ENCODE data around the gene CNMD.
A peak's percentile ranks its signal among the peaks of the same experiment; 100 is the strongest.

Gene CNMD

GRCh38 chr13:52765611-52766390, 26.2 kb upstream of the CNMD start:
- TF ChIP-seq, protein P1, sequence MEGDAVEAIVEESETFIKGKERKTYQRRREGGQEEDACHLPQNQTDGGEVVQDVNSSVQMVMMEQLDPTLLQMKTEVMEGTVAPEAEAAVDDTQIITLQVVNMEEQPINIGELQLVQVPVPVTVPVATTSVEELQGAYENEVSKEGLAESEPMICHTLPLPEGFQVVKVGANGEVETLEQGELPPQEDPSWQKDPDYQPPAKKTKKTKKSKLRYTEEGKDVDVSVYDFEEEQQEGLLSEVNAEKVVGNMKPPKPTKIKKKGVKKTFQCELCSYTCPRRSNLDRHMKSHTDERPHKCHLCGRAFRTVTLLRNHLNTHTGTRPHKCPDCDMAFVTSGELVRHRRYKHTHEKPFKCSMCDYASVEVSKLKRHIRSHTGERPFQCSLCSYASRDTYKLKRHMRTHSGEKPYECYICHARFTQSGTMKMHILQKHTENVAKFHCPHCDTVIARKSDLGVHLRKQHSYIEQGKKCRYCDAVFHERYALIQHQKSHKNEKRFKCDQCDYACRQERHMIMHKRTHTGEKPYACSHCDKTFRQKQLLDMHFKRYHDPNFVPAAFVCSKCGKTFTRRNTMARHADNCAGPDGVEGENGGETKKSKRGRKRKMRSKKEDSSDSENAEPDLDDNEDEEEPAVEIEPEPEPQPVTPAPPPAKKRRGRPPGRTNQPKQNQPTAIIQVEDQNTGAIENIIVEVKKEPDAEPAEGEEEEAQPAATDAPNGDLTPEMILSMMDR (IDR thresholded peaks at IDR 0.05; ENCODE audit: borderline replicate concordance, extremely low read depth, low read length, poor library complexity, severe bottlenecking): no peak
- no peak for TF ChIP-seq EZH2 (IDR thresholded peaks at IDR 0.05; ENCODE audit: borderline replicate concordance, low read depth, low read length, severe bottlenecking)
- Histone ChIP-seq H3K4me2 (ENCODE audit: insufficient read depth, low read length) (no peak overlapping the region), H3K4me3 (ENCODE audit: low read depth in 1 of 2, low read length in 2 of 2) (no peak overlapping the region), H3K27ac (ENCODE audit: low read length) (no peak overlapping the region), H3K9me3 (ENCODE audit: insufficient read depth, low read length, severe bottlenecking) (no peaks in the 10 kb centered on the region), H3K36me3 (ENCODE audit: insufficient read depth, low read length) (no peaks in the 10 kb centered on the region), H2AFZ (ENCODE audit: low read depth, low read length) (0 out of 2 replicates have a peak overlapping the region, but pooled peaks have one; percentile 35), H4K20me1 (ENCODE audit: insufficient read depth, low read length) (no peaks in the 10 kb centered on the region), H3K27me3 (ENCODE audit: insufficient read depth, low read length, poor library complexity) (no peaks in the 10 kb centered on the region), H3K9ac (ENCODE audit: low read depth, low read length) (no peak overlapping the region), H3K4me1 (ENCODE audit: insufficient read depth, low read length) (no peaks in the 10 kb centered on the region), H3K79me2 (ENCODE audit: insufficient read depth, low read length) (no peaks in the 10 kb centered on the region)
- ATAC-seq (ENCODE audit: insufficient read depth, low read depth): no peak
- no peak for DNase-seq

DNA sequence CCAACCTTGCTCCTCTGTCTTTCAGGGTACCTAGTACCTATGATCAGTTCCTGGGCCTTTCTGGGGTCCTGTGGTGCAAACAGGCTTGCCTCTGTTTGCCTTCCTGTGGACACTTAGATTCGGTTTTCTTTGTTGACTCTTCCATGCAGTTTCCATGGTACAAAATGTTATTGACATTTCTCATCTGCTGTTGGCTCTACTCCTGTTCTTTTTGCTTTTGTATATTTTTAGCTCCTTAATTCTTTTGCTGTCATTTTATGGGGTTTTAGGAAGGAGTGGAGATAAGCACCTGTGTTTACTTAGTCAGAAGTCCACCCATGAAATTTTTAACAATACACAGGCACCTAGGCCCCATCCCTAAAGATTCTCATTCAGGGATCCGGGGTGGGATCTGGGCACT, 20.5 kb upstream of the CNMD start:
- no peak overlapping the region for H3K9ac ChIP-seq (ENCODE audit: low read depth, low read length)
- no peak overlapping the region for H3K4me3 ChIP-seq (ENCODE audit: low read depth in 1 of 2, low read length in 2 of 2)
- H3K4me1 ChIP-seq (ENCODE audit: insufficient read depth, low read length): no peaks in the 10 kb centered on the region
- H3K4me2 ChIP-seq (ENCODE audit: insufficient read depth, low read length): no peak overlapping the region
- DNase-seq (no peak), ATAC-seq (ENCODE audit: insufficient read depth, low read depth) (no peak)
- TF ChIP-seq, protein P1 (IDR thresholded peaks at IDR 0.05; ENCODE audit: borderline replicate concordance, extremely low read depth, low read length, poor library complexity, severe bottlenecking): no peak
- TF ChIP-seq EZH2 (IDR thresholded peaks at IDR 0.05; ENCODE audit: borderline replicate concordance, low read depth, low read length, severe bottlenecking): no peak
- H2AFZ ChIP-seq (ENCODE audit: low read depth, low read length): no peak overlapping the region
- H3K79me2 ChIP-seq (ENCODE audit: insufficient read depth, low read length): no peaks in the 10 kb centered on the region
- H3K27ac ChIP-seq (ENCODE audit: low read length): no peak overlapping the region
- H4K20me1 ChIP-seq (ENCODE audit: insufficient read depth, low read length): no peaks in the 10 kb centered on the region
- no peaks in the 10 kb centered on the region for H3K27me3 ChIP-seq (ENCODE audit: insufficient read depth, low read length, poor library complexity)
- H3K36me3 ChIP-seq (ENCODE audit: insufficient read depth, low read length): no peaks in the 10 kb centered on the region
- no peaks in the 10 kb centered on the region for H3K9me3 ChIP-seq (ENCODE audit: insufficient read depth, low read length, severe bottlenecking)

- no peak for TF ChIP-seq EZH2 (IDR thresholded peaks at IDR 0.05; ENCODE audit: borderline replicate concordance, low read depth, low read length, severe bottlenecking)
- TF ChIP-seq, protein P1 (IDR thresholded peaks at IDR 0.05; ENCODE audit: borderline replicate concordance, extremely low read depth, low read length, poor library complexity, severe bottlenecking): no peak
- no peak overlapping the region for H3K4me2 ChIP-seq (ENCODE audit: insufficient read depth, low read length)
- no peak overlapping the region for H3K9ac ChIP-seq (ENCODE audit: low read depth, low read length)
- no peak overlapping the region for H3K27ac ChIP-seq (ENCODE audit: low read length)
- H4K20me1 ChIP-seq (ENCODE audit: insufficient read depth, low read length): no peaks in the 10 kb centered on the region
- no peak overlapping the region for H3K4me3 ChIP-seq (ENCODE audit: low read depth in 1 of 2, low read length in 2 of 2)
- H3K4me1 ChIP-seq (ENCODE audit: insufficient read depth, low read length): no peaks in the 10 kb centered on the region
- ATAC-seq (ENCODE audit: insufficient read depth, low read depth) (no peak), DNase-seq (no peak)
- H3K27me3 ChIP-seq (ENCODE audit: insufficient read depth, low read length, poor library complexity): no peaks in the 10 kb centered on the region
- no peaks in the 10 kb centered on the region for H3K9me3 ChIP-seq (ENCODE audit: insufficient read depth, low read length, severe bottlenecking)
- no peaks in the 10 kb centered on the region for H3K79me2 ChIP-seq (ENCODE audit: insufficient read depth, low read length)
- no peaks in the 10 kb centered on the region for H3K36me3 ChIP-seq (ENCODE audit: insufficient read depth, low read length)
- H2AFZ ChIP-seq (ENCODE audit: low read depth, low read length): no peak overlapping the region
Measured at GRCh38 chr13:52758114-52758513, 18.5 kb upstream of the CNMD start.

Data from DND-41 (cell line).